GM18907 (cell line): ENCODE measurements around the gene TGM6.

ENCODE experiments used
- ATAC-seq: cut with Tn5 transposase; IDR thresholded peaks from one replicate; pipeline ENCODE4 v1.9.1; 2021; ENCODE audit warnings: mild to moderate bottlenecking, moderate library complexity; ENCODE audit not compliant: unreplicated experiment

TGM6 gene

GRCh38 chr20:2363587-2363986 is 17.1 kb upstream of the TGM6 start:
- no peak for ATAC-seq

GRCh38 chr20:2364044-2364443 is 16.7 kb upstream of the TGM6 start:
- no peak for ATAC-seq

GRCh38 chr20:2365091-2365490 is 15.6 kb upstream of the TGM6 start:
- ATAC-seq: no peak

- ATAC-seq: no peak
Observed at GRCh38 chr20:2365666-2366065, 15.0 kb upstream of the TGM6 start.

GRCh38 chr20:2368621-2369020 is 12.1 kb upstream of the TGM6 start:
- no peak for ATAC-seq

GRCh38 chr20:2373098-2373497 is 7.6 kb upstream of the TGM6 start:
- ATAC-seq: no peak

GRCh38 chr20:2374346-2375125 is 6.2 kb upstream of the TGM6 start:
- no peak for ATAC-seq

- ATAC-seq: no peak
Observed at GRCh38 chr20:2378893-2379292, 1.8 kb upstream of the TGM6 start.

- no peak for ATAC-seq
Observed at GRCh38 chr20:2379511-2380229, 1.0 kb upstream of the TGM6 start.

GRCh38 chr20:2381303-2381702 is 602 bp downstream of the TGM6 start:
- ATAC-seq: no peak

- no peak for ATAC-seq
Observed at GRCh38 chr20:2382833-2383232, 2.1 kb downstream of the TGM6 start.

- no peak for ATAC-seq
Observed at GRCh38 chr20:2385026-2385425, 4.3 kb downstream of the TGM6 start.

- ATAC-seq: no peak
Observed at GRCh38 chr20:2385496-2385895, 4.8 kb downstream of the TGM6 start.

GRCh38 chr20:2386516-2387179 is 5.9 kb downstream of the TGM6 start:
- no peak for ATAC-seq

GRCh38 chr20:2387180-2387577 is 6.5 kb downstream of the TGM6 start:
- ATAC-seq: no peak

- no peak for ATAC-seq
Observed at GRCh38 chr20:2387580-2387979, 6.9 kb downstream of the TGM6 start.

- ATAC-seq: no peak
Observed at GRCh38 chr20:2390951-2391675, 10.4 kb downstream of the TGM6 start.

GRCh38 chr20:2394411-2395055 is 13.8 kb downstream of the TGM6 start:
- ATAC-seq: no peak

GRCh38 chr20:2395136-2395535 is 14.4 kb downstream of the TGM6 start:
- no peak for ATAC-seq

GRCh38 chr20:2396241-2396814 is 15.6 kb downstream of the TGM6 start:
- ATAC-seq: no peak
